NCI-H524 (cell line): Measurements from ENCODE around the gene RABL3.
"Not testable (repeated sequence)": the region's sequence is repeated elsewhere in the genome, so short reads cannot be mapped to it uniquely, and the experiment has no call there.

ENCODE experiments used
- DNase-seq, 2 experiments: peaks; one replicate each; lab custom pipeline; 2025; lab: John Stamatoyannopoulos, UW

Gene RABL3

GRCh38 chr3:120683213-120683612, 59.1 kb downstream of the RABL3 start:
- DNase-seq = no peak

GRCh38 chr3:120682095-120682681, 60.1 kb downstream of the RABL3 start, which contains the start of gene HGD:
Gene HGD (minus strand): TSS chr3:120682239. CDS start chr3:120682111, 128 bp downstream.
- DNase-seq = no peak

GRCh38 chr3:120681506-120682038, 60.7 kb downstream of the RABL3 start:
- DNase-seq = no peak

- DNase-seq = no peak
Measured at GRCh38 chr3:120681018-120681417, 61.3 kb downstream of the RABL3 start.

- DNase-seq = no peak
Measured at GRCh38 chr3:120680193-120680894, 62.0 kb downstream of the RABL3 start.

- no peak for DNase-seq
Measured at GRCh38 chr3:120678984-120679383, 63.3 kb downstream of the RABL3 start.

- DNase-seq = no peak
Measured at GRCh38 chr3:120678331-120678947, 63.9 kb downstream of the RABL3 start.

GRCh38 chr3:120677193-120677592, 65.1 kb downstream of the RABL3 start:
- not testable (repeated sequence) for DNase-seq

GRCh38 chr3:120673116-120673515, 69.2 kb downstream of the RABL3 start:
- DNase-seq = peak; percentile 74 to 89

- DNase-seq = no peak
Measured at GRCh38 chr3:120670576-120670975, 71.7 kb downstream of the RABL3 start.

- no peak for DNase-seq
Measured at GRCh38 chr3:120664926-120665325, 77.4 kb downstream of the RABL3 start.

- DNase-seq = no peak
Measured at GRCh38 chr3:120661945-120662344, 80.4 kb downstream of the RABL3 start.

GRCh38 chr3:120661106-120661905, 81.0 kb downstream of the RABL3 start:
- DNase-seq = no peak

- DNase-seq = no peak
Measured at GRCh38 chr3:120659834-120660233, 82.5 kb downstream of the RABL3 start.

- no peak for DNase-seq
Measured at GRCh38 chr3:120659285-120659684, 83.0 kb downstream of the RABL3 start.

GRCh38 chr3:120652896-120653545, 89.3 kb downstream of the RABL3 start:
- DNase-seq = peak; percentile 64 to 92

- peak; percentile 89 to 92 for DNase-seq
Measured at GRCh38 chr3:120652281-120652680, 90.0 kb downstream of the RABL3 start.

- DNase-seq = no peak
Measured at GRCh38 chr3:120650311-120650710, 92.0 kb downstream of the RABL3 start.

GRCh38 chr3:120649830-120650233, 92.5 kb downstream of the RABL3 start:
- DNase-seq = no peak

- no peak for DNase-seq
Measured at GRCh38 chr3:120648290-120648689, 94.0 kb downstream of the RABL3 start.

GRCh38 chr3:120646771-120647432, 95.4 kb downstream of the RABL3 start:
- no peak for DNase-seq
